Central memory CD4-positive, alpha-beta T cell (primary cell): ENCODE results near the gene GNPDA1.
A peak's percentile ranks its signal among the peaks of the same experiment; 100 is the strongest.
"Not testable (repeated sequence)": the region's sequence is repeated elsewhere in the genome, so short reads cannot be mapped to it uniquely, and the experiment has no call there.

Experiments
- DNase-seq: peaks from one replicate; pipeline ENCODE4 v3.0.0; 2022
- total RNA-seq, 3 experiments: gene quantifications; one replicate each; lab custom pipeline; 2026; lab: John Stamatoyannopoulos, UW

GNPDA1 gene
- 12.2 to 205 (median 54.3) reads per million in 3 experiments for total RNA-seq

GRCh38 chr5:142012792-142013388 is at the start of gene GNPDA1:
Gene GNPDA1 (minus strand): TSS chr5:142013027. CDS start chr5:142012035, 992 bp downstream.
- DNase-seq = peak; percentile 67

GRCh38 chr5:142059304-142059940 is 46.6 kb upstream of the GNPDA1 start:
- DNase-seq = no peak

- DNase-seq = no peak
Measured at GRCh38 chr5:142057697-142058056, 44.9 kb upstream of the GNPDA1 start.

GRCh38 chr5:142056816-142057696 is 44.2 kb upstream of the GNPDA1 start:
- no peak for DNase-seq

- no peak for DNase-seq
Measured at GRCh38 chr5:142055301-142055700, 42.5 kb upstream of the GNPDA1 start.

GRCh38 chr5:142053426-142054151 is 40.8 kb upstream of the GNPDA1 start:
- DNase-seq = no peak

GRCh38 chr5:142052026-142052425 is 39.2 kb upstream of the GNPDA1 start:
- DNase-seq = not testable (repeated sequence)

GRCh38 chr5:142048272-142048671 is 35.4 kb upstream of the GNPDA1 start:
- DNase-seq = no peak

- DNase-seq = no peak
Measured at GRCh38 chr5:142046191-142046590, 33.4 kb upstream of the GNPDA1 start.

GRCh38 chr5:142040881-142041280 is 28.1 kb upstream of the GNPDA1 start:
- DNase-seq = not testable (repeated sequence)

- no peak for DNase-seq
Measured at GRCh38 chr5:142040285-142040684, 27.5 kb upstream of the GNPDA1 start.

GRCh38 chr5:142038735-142039134 is 25.9 kb upstream of the GNPDA1 start:
- DNase-seq = no peak

GRCh38 chr5:142037599-142037998 is 24.8 kb upstream of the GNPDA1 start:
- not testable (repeated sequence) for DNase-seq

- no peak for DNase-seq
Measured at GRCh38 chr5:142036918-142037317, 24.1 kb upstream of the GNPDA1 start.

- DNase-seq = no peak
Measured at GRCh38 chr5:142034994-142035393, 22.2 kb upstream of the GNPDA1 start.

- peak; percentile 29 for DNase-seq
Measured at GRCh38 chr5:142033632-142034567, 21.1 kb upstream of the GNPDA1 start.

GRCh38 chr5:142032747-142033631 is 20.2 kb upstream of the GNPDA1 start:
- DNase-seq = no peak

GRCh38 chr5:142032150-142032549 is 19.3 kb upstream of the GNPDA1 start:
- no peak for DNase-seq

GRCh38 chr5:142025637-142026036 is 12.8 kb upstream of the GNPDA1 start:
- no peak for DNase-seq

- DNase-seq = peak; percentile 80
Measured at GRCh38 chr5:142024771-142025304, 12.0 kb upstream of the GNPDA1 start.
